ENCODE results near the gene DCDC2C.

- TF ChIP-seq CTCF (IDR thresholded peaks at IDR 0.05; ENCODE audit: low read depth, low read length) (no peak), EZH2phosphoT487 (IDR thresholded peaks at IDR 0.05; ENCODE audit: low read depth) (no peak)
Measured at GRCh38 chr2:3849213-3849612, 145.8 kb downstream of the DCDC2C start.
